HG03175 (cell line): ENCODE data around the gene ZNF385B.

Experiments
- ATAC-seq: cut with Tn5 transposase; IDR thresholded peaks from one replicate; pipeline ENCODE4 v1.9.1; 2021; ENCODE audit warnings: mild to moderate bottlenecking, moderate library complexity; ENCODE audit not compliant: unreplicated experiment

ZNF385B gene

DNA sequence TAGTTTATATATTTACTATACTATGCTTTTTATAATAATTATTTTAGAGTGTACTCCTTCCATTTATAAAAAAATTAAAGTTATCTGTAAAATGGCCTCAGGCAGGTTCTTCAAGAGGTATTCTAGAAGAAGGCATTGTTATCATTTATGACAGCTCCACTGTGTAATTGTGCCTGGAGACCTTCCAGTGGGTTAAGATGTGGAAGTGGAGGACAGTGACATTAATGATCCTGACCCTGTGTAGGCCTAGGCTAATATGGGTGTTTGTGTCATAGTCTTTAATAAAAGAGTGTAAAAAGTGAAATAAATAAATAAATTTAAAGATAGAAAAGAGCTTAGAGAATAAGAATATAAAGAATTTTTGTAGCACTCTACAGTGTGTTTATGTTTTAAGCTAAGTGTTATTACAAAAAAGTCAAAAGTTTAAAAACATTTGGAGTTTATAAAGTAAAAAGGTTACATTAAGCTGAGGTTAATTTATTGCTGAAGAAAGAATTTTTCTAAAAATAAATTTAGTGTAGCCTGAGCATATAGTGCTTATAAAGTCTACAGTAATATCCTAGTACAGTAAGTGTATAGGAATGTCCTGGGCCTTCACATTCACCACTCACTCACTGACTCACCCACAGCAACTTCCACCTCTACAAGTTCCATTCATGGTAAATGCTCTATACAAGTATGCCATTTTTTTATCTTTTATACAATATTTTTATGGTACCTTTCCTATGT, 406.8 kb downstream of the ZNF385B start:
- no peak for ATAC-seq

DNA sequence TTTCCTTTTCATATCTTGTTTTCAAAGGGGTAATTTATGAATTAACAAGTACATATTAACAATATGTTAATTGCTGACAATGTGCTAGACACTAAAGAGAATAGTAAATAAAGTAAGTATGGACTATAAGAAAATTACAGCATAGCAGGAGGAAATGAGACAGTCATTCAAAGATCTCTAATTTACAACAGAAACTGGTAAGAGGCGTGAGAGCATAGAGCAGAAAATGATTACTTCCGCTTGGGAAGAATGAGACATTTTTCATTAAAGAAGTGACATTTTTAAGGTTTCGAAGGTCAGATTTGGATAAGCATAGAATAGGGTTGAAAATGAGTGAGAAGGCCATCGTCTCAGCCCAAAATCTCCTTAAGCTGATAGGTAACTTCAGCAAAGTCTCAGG, 412.4 kb downstream of the ZNF385B start:
- ATAC-seq, result peak; percentile 94

DNA sequence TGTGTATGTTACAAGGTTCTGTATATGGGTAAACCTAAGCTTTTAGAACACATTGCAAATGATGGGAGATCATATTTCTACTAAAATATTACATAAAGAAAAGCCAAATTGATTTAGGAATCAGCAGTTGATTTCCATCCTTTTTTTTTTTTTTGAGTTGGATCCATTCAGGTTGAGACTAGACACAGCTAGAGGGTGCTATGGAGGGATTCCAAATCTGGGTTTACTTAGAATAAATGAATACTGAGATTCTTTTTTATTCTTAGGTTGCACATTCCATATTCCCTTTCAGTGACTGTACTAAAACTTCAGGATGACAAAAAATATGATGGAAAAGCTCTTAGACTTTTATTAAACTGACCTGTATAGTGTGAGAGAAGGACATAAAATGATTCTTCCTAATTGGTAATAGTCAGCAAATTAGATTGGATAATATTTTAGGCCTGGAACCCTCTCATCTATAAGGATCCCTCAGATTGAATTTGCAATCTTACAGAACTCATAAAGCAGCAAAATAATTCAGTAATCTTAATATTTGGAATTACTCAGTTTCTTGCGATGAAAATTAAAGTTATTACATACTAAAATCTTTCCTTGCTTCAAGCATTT, 413.5 kb downstream of the ZNF385B start:
- ATAC-seq, result no peak

DNA sequence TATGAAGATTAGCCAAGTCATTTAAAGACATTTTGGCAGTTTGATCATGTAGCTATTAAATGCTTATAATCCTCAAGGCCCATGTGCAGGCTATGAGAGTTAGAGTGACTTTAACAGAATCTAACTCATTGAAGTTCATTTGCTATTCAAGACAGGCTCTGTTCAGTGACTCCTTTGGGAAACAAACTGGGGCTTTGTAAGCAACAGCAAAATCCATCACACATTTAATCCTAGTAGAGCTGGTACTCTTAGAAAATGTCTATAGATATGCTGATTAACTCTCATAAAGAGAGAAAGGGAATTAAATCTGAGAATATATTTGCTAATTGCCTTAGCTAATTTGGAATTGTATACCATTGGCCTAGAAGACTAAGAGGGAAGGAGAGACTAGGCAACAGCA, 414.0 kb downstream of the ZNF385B start:
- no peak for ATAC-seq

DNA sequence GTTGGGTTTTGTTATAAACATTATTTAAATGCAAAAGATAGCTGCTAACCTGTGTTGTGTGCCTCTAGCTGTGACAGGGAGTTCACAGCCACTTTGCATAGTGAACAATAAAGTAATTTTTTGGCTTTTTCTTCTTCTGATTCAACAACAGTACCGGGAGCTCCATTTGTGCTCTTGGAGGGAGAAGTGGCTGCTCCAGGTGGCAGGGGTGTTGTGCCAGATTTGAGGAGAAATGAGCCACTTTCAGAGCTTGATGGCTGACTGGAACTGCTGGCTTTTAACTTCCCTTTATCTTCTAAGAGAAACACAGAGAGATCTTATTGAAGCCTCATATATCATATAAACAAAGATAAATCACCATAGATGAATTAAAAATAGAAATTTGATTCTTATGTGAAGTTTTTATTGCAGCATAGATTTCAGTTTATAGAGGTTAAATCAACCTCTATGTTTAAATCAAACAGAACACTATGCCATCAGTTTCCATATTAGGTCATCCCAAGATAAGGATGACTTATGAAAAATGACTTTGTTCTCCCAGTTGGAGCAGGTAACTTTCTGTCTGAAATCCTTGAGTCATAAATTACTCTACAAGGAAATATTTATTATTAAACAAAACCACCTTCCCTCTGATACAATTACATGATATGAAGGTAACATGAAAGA, 414.8 kb downstream of the ZNF385B start:
- no peak for ATAC-seq

DNA sequence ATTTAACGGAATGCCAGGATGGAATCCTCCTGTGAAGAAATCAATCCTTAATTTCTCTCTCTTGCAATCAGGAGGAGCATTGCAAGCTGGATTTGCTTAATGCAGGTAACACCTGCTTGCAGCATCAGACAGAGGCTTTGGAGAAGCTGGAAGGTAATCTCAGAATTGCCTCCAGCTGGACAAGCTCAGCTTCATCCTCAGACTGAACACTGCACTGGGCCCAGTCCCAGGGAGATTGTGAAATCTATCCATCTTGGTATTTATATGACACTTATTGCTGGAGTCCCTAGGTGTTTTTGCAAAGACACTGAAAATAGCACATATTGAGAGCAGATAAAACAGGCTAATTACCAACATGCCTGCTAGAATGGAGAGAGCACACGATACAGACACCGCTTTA, 417.4 kb downstream of the ZNF385B start:
- no peak for ATAC-seq

DNA sequence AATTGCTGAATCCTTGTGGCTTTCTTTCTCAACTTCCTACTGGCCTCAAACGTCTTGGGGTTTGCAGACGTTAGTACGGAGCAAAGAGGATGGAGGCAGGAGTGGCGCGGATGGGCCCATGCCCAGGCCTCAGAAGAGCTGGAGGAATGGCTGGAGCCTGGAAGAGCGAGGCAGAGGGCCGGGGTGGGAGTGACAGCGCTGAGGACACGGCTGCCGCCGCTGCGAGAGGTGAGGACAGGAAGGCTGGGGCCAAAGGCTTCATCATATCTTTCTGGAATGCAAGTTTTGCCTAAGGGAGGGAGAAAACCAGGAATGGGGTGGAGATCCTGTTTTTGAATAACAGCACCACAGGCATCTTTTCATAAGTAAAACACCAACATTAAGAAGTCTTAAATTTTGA, 418.2 kb downstream of the ZNF385B start:
- no peak for ATAC-seq

DNA sequence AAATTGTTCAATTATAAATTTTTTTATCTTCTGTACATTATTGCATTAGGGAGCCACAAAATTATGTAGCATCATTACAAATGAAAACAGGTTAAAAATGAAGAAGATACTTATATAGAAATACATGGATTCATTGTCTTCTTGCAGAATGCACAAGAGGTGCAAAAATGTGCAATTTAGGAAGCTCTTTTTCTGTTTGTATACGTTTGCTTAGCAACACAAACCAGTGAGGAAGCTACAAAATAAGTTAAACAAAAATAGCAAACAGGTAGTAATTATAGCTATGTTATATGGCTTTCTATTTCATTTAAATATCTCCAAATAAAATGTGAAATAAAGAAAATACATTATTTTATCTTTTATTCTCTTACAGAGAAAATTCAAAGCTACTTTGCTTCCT, 419.2 kb downstream of the ZNF385B start:
- ATAC-seq, result no peak

DNA sequence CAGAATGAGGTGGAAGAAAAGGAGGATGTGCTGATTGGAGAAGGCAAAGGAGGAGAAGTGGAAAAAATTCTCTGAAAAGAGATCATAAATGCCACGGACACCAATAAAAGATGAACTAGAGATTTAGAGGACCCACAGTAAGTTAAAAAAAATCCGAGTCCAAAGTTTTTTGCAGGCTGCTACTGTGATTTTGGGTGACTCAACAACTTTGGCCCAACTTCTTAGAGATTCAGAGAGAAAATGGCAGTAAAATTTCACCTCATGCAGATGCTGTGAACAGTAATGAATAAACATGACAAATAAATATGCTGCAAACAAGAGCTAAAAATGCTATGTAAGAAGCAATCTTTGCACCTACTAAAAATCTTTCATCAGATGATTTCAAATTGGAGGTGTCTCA, 419.9 kb downstream of the ZNF385B start:
- no peak for ATAC-seq

DNA sequence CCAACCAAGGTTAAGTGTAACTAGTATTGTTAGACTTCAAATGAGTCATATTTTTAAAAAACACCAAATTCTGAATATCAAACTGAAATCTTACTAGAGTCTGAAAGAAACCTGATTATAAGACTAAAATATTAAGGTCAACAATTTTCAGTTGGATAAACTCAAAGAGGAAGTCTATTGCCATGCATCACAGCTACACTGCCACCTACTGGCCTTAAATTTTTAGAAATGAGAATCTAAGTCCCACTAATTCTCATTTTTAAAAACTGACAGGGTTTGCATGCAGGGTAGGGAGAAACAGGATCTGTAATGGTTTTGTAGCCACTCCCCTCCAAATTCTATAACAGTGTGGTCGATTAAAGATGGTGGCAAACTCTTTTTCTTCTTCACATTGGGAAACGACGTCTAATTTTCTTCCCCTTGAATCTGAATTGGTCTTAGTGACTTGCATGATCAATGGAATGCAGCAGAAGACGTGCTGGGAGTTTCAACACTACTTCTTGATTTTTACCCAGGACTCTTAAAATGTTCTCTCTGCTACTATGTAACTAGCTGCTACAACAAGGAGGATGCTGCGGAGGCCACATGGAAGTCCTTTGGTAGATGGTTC, 420.7 kb downstream of the ZNF385B start:
- ATAC-seq, result peak; percentile 70

DNA sequence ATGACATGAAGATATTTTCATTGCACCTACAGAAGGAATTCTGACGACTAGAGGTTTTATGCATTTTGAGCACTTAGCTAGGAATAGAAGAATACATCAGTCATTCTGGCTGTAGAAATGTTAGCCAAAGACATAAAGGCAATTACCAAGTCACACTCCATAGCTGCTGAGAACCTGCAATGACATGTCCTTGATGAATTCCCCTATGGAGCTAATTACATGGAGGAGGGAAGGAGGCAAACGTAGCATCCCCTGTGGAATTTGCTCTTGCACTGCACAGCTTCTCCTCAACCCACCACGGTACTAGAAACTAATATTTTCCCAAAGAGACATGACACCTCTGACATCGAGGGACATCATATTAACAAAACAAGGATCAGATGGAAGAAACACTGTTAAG, 422.8 kb downstream of the ZNF385B start:
- no peak for ATAC-seq

DNA sequence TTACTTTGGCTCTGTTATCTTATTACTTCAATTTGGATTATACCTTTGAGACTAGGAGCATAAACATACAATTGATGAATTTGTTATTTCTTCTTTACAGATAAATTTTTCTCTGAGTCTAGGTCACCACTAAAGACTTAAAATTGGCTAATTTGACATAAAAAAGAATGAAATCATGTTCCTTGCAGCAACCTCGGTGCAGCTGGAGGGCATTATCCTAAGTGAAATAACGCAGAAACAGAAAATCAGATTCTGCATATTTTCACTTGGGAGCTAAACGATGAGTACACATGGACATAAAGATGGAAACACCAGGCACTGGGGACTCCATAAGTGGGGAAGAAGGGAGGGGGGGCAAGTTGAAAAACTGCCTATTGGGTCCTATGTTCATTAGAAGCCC, 424.0 kb downstream of the ZNF385B start:
- ATAC-seq, result no peak

DNA sequence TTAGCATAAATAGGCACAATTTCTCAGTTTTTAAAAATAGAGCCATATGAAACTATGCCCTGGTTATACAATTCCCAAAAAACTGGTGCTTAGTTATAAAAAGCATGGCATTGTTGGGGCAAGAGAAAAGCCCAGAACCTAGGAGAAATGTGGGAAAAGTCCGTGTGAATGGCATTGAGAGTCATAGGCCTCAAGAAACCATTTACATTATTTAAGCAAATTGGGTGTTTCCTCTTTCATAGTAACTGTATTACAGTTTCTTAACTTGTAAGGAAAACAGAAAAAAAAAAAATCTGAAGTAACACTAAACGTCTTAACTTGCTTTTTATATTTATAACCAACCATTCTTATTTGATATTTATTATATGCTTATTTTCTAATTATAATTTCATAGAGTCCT, 425.8 kb downstream of the ZNF385B start:
- ATAC-seq, result no peak

DNA sequence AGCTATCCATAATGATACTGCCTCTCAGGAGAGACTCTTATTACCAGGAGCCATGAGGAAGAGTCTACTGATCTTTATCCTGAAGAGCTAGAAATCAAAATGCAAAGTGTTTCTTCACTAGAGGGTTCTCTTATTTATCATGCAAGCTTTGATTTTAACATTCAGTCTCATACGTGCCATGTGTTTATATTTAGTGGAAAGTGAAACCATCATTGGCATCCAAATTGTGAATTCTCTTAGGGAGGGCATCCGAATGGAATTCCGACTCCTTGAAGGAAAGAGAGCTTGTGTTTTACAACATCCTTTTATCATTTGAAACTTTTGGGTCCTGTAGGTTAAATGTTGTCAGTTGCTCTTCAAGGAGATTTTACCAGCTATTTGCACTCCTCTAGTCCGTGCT, 426.4 kb downstream of the ZNF385B start:
- no peak for ATAC-seq

DNA sequence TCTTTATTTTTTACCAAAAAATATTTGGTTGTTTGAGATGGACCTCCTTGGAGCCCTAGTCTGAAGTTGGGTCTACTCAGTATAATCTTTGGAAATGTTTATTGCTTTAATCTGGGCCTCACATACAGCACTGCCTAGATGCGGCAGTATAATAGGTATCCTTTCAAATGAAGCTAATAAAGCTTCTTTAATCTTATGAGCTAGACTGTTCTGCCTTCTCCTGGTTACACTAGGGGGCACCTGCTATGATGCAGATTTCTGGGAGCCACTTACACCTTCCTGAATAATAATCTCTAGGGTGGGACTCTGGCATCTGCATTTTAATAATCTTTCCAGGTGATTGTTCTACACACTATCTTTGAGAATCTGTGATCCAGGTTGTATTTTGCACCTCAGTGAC, 427.1 kb downstream of the ZNF385B start:
- no peak for ATAC-seq

DNA sequence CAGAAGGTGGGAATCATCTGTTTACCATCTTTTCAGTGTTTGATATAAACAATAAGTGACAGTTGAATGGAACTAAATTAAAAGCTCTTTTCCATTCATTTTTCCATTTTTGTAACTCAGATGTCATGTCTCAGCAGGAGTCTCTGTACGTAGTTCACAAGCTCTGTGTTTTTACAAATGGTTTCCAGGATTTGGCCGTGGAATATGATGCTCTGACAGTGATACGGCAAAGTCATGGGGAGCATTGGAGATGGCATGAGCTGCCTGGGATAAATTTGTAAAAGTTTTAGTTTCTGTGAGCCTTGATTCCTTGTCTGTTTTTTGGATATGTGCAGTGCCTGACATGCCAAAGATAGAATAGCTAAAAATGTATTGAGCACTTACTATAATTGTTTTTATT, 428.7 kb downstream of the ZNF385B start:
- ATAC-seq, result no peak

DNA sequence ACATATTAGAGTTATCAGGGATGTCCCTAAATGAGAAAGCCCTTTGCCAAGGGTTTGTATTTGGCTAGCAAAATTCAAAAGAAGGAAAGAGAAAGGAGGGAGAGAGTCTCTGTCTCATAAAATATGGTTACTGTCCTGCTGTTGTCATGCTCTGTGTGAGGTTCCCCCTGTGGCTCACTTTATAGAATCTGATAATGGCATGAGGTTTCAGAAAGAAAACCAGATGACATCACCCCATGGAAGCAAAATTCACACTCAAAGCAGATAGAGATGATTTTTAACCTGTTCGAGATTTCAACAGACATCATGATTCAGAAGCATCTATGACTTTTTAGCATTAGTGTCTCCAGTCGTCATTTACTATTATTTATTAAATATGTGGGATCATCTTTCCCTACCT, 431.8 kb downstream of the ZNF385B start:
- no peak for ATAC-seq

DNA sequence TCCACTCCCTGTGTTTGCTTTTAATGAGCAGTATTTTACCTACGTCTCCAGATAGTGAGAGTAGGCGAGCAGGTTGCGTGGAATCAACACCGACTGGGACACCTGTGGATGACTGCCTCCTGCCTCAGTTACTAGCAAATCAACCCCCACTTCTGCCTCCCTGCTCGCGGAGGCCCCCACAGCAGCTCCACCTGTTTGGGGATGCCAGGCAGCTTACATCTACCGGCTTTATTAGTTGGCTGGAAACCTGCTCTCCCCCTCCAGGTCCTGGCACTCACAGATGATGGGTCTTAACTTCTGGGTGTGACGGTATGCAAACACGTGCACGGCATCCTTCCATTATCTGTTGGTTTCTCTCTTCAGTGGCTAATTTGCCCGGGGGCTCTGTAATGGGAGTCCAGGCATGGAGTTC, 432.3 kb downstream of the ZNF385B start:
- no peak for ATAC-seq

DNA sequence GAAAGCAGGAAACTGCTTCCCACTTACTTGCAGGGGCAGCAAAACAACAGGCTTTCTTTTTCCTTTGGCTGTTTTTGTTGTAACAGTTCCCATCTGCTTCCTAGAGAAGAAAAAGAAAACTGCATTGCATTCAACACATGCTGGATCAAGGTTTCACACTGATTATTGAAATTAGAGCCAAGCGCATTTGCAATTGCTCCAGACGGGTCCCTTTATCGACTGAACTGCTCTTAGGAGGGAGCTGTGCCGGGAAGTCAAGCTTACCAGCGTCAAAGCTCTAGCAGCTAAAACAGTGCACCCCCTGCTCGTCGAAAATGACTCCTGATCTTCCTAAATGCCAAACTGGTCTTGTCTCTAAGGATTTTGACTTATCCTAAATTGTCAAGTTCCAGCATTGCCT, 432.8 kb downstream of the ZNF385B start:
- no peak for ATAC-seq

DNA sequence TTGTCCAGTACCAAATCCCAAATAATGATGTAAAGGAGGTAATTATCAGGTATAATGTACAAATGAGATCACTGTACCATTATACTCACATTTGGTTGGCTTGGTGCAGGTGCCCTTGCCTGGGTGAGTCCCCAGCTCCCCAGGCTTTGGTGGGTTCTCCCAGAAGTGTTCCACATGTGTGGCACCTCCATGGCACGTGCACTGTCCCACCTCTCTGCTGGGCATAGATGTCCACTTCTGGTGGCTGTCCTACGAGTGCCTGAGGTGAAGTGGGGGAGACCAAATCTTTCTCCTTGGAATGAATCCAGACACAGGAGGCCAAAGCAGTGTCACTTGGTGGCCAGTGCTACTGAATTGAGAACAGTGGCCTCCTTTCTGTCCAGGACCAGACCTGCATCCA, 434.3 kb downstream of the ZNF385B start:
- no peak for ATAC-seq

DNA sequence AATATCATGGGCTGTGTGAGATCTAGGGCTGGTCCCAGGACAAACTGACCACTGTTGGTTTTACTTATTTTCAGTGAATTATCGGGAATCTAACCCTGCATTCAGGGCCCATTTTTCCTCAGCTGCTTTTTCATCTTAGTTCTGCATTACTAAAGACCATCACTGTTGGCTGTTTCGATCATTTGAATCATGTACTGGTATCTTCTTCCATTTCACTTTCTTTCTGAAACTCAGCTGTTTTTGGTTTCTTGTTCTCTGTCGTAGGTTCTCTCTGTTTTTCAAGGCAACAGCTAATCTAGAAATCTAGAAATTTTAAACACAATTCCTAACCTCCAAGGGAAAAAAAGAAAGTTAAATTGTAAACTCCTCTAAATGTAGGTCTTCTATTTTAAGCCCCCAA, 436.8 kb downstream of the ZNF385B start:
- no peak for ATAC-seq

DNA sequence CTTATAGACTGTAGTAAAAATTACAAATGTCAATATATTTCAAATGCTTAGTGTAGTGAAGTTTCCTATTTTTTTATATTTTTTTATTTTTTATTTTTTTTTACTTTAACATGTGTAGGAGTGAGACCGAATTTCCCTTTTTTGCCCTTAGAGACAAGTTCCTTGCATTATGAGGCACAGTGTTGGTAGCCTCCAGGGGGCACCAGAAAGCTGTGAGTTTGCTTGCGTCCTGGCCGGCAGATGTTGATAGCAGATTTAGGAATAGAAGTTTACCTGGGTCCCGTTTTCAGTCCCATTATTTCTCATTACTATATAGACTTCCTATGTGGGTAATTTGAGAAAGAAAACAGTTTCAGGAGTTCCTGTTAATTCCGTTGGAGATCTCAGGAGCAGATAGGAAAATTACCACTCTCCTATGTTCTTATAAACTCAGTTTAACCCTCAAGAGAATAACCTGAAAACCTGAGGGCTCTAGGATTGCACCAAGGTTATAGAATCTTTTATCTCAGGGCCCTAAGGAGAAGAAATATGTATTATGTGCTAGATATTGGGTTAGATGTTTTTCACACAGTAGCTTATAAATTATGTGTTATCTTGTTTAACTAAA, 439.3 kb downstream of the ZNF385B start:
- peak; percentile 77 for ATAC-seq
